GM12878 (cell line): ENCODE results near the gene CA10. TPM values are rescaled to one million over a fixed set of nuclear protein-coding genes. Genes with fewer than 3 reads are reported as not detected.

Experiments used
- ATAC-seq: fragments of 200-7000 bp; cut with Tn5 transposase; 3 replicates; pipeline ENCODE4 v1.9.1; 2020; ENCODE audit warnings: mild to moderate bottlenecking, moderate library complexity
- BruUV-seq: library from RNA; stranded (reverse); fragments of 400-500 nt; replicated peaks from 2 replicates; lab custom pipeline; 2021; lab: Mats Ljungman, UMichigan
- CTCF ChIA-PET: fragments of 300-600 bp; sonication (Branson Sonifier 250); formaldehyde crosslinking; extraction: SDS; loops from one replicate; lab custom pipeline; 2021; ENCODE audit warnings: inconsistent platforms; lab: Yijun Ruan, JAX
- POLR2A ChIA-PET: fragments of 350-600 bp; formaldehyde crosslinking; extraction: SDS; loops from one replicate; lab custom pipeline; 2021; ENCODE audit warnings: inconsistent platforms; lab: Charles Lee
- RAD21 ChIA-PET: fragments of 300-600 bp; sonication (Branson Sonifier 250); formaldehyde crosslinking; loops from one replicate; lab custom pipeline; 2023; ENCODE audit warnings: antibody characterized with exemption; ENCODE audit not compliant: unreplicated experiment; lab: Charles Lee
- SMC1A ChIA-PET: fragments of 300-600 bp; sonication (Branson Sonifier 250); formaldehyde crosslinking; loops from one replicate; lab custom pipeline; 2023; ENCODE audit not compliant: unreplicated experiment, uncharacterized antibody; lab: Charles Lee
- DNase-seq: peaks from one replicate; pipeline ENCODE4 v3.0.0-alpha.2; 2011; ENCODE audit warnings: low read depth, low spot score
- FAIRE-seq: peaks from 3 replicates; lab custom pipeline; 2011; peaks lifted over from hg19 to GRCh38; lab: Jason Lieb, UNC
- H2AFZ ChIP-seq: 2 replicates; pipeline ENCODE4 v1.6.0; 2011; ENCODE audit warnings: low read depth, low read length, control low read depth; ENCODE audit not compliant: control insufficient read depth
- H3K27ac ChIP-seq: 2 replicates; pipeline ENCODE4 v1.5.1; 2011; ENCODE audit warnings: control low read depth; ENCODE audit not compliant: control insufficient read depth, insufficient read depth
- H3K27me3 ChIP-seq, 2 experiments: replicated peaks in 1 of 2; 2 replicates each; pipeline versions ENCODE4 v1.6.0 to v1.6.1; 2011; ENCODE audit warnings: low read length in 1 of 2; ENCODE audit not compliant: control insufficient read depth in 2 of 2, insufficient read depth in 2 of 2
- H3K36me3 ChIP-seq, 2 experiments: 2 replicates each; pipeline ENCODE4 v1.5.1; 2011; ENCODE audit warnings: low read length in 1 of 2; ENCODE audit not compliant: control insufficient read depth in 2 of 2, insufficient read depth in 2 of 2
- H3K4me1 ChIP-seq: 2 replicates; pipeline ENCODE4 v1.6.1; 2011; ENCODE audit warnings: mild to moderate bottlenecking, low read length, moderate library complexity, mixed read lengths; ENCODE audit not compliant: control insufficient read depth, insufficient read depth
- H3K4me2 ChIP-seq: 2 replicates; pipeline ENCODE4 v1.6.0; 2011; ENCODE audit warnings: control low read depth; ENCODE audit not compliant: control insufficient read depth, insufficient read depth
- H3K4me3 ChIP-seq: fragments of 200-600 bp; sonication (generic); 2 replicates; pipeline ENCODE4 v1.5.1; 2016
- H3K79me2 ChIP-seq: 2 replicates; pipeline ENCODE4 v1.6.0; 2011; ENCODE audit warnings: low read length; ENCODE audit not compliant: control insufficient read depth, insufficient read depth
- H3K9ac ChIP-seq: 2 replicates; pipeline ENCODE4 v1.8.0; 2011; ENCODE audit warnings: low read length, control low read depth, mixed read lengths; ENCODE audit not compliant: control insufficient read depth, insufficient read depth
- H3K9me3 ChIP-seq: replicated peaks from 3 replicates; pipeline ENCODE4 v1.5.1; 2011; ENCODE audit warnings: mild to moderate bottlenecking, low read length; ENCODE audit not compliant: control insufficient read depth, insufficient read depth
- H4K20me1 ChIP-seq: 2 replicates; pipeline ENCODE4 v1.6.0; 2011; ENCODE audit not compliant: control insufficient read depth, insufficient read depth
- CUX1 ChIP-seq: IDR thresholded peaks from 2 replicates; pipeline ENCODE4 v1.6.1; 2012; ENCODE audit warnings: improper control_type of control experiment, low read depth, low read length; ENCODE audit not compliant: insufficient replicate concordance
- HDGF ChIP-seq: fragments of 450-650 bp; IDR thresholded peaks from 2 replicates; pipeline ENCODE4 v1.6.1; 2016; ENCODE audit warnings: antibody characterized with exemption
- IRF5 ChIP-seq: fragments of 450-650 bp; IDR thresholded peaks from 2 replicates; pipeline ENCODE4 v1.6.1; 2017; ENCODE audit warnings: borderline replicate concordance
- MEF2A ChIP-seq: IDR thresholded peaks from 2 replicates; pipeline ENCODE4 v1.6.1; 2011; ENCODE audit warnings: low read depth, mild to moderate bottlenecking, low read length, moderate library complexity; ENCODE audit not compliant: insufficient read depth
- NFIC ChIP-seq: IDR thresholded peaks from 2 replicates; pipeline ENCODE4 v1.6.1; 2012; ENCODE audit warnings: low read depth, mild to moderate bottlenecking, inconsistent platforms, low read length, moderate library complexity
- SIN3A ChIP-seq: IDR thresholded peaks from 2 replicates; pipeline ENCODE4 v1.6.1; 2012; ENCODE audit warnings: low read depth, low read length, improper control_type of control experiment
- TCF12 ChIP-seq: IDR thresholded peaks from 2 replicates; pipeline ENCODE4 v1.6.1; 2011; ENCODE audit warnings: low read depth, mild to moderate bottlenecking, low read length
- ZBED1 ChIP-seq: IDR thresholded peaks from 2 replicates; pipeline ENCODE4 v1.6.1; 2016; ENCODE audit warnings: borderline replicate concordance
- ZBTB11 ChIP-seq: fragments of 450-650 bp; formaldehyde crosslinking; IDR thresholded peaks from 2 replicates; pipeline ENCODE4 v1.5.0; 2022; ENCODE audit warnings: mild to moderate bottlenecking, missing genetic modification characterization
- ZNF622 ChIP-seq: fragments of 450-650 bp; IDR thresholded peaks from 2 replicates; pipeline ENCODE4 v1.6.1; 2017; ENCODE audit warnings: mild to moderate bottlenecking, inconsistent platforms
- ZSCAN29 ChIP-seq: fragments of 450-650 bp; IDR thresholded peaks from 2 replicates; pipeline ENCODE4 v1.6.1; 2017; ENCODE audit warnings: mild to moderate bottlenecking, moderate library complexity
- WGBS: methylation state at CpG from one replicate; pipeline ENCODE4 v1.1.6; 2016; ENCODE audit warnings: low lambda C conversion rate; ENCODE audit not compliant: insufficient replicate concordance, insufficient coverage; ENCODE audit errors: missing lambda C conversion rate; 5-methylcytosine and 5-hydroxymethylcytosine counted together
- in situ Hi-C: fragments of 300-500 bp; cut with MboI; formaldehyde crosslinking; loops from 9 replicates; pipeline ENCODE4 v1.14.3; 2018; ENCODE audit warnings: mixed read lengths
- intact Hi-C: fragments of 100-400 bp; cut with micrococcal nuclease; formaldehyde crosslinking; loops from one replicate; pipeline ENCODE4 v1.14.2; 2022; ENCODE audit not compliant: unreplicated experiment
- polyA plus RNA-seq, 11 experiments: library from polyadenylated mRNA; depleted of rRNA in 4 of 11; unstranded in 6 of 11; stranded (reverse) in 5 of 11; fragments of >200 nt; fragmentation: Nextera tagmentation in 4 of 11; fragmentation: Illumina TruSeq in 1 of 11; extraction: Ambion mirVana in 4 of 11; extraction: Trizol in 1 of 11; gene quantifications; 1 replicate in 1 of 11; 2 replicates in 10 of 11; pipeline versions ENCODE4 v1.2.1 to v1.2.3, GENCODE V29; 2011 to 2016; ENCODE audit warnings: inconsistent platforms in 2 of 11, missing spikeins in 2 of 11, low read depth in 1 of 11
- total RNA-seq, 4 experiments: library from RNA; depleted of rRNA in 3 of 4; stranded (reverse); fragments of >200 nt in 3 of 4; fragmentation: Illumina TruSeq in 1 of 4; extraction: Trizol in 1 of 4; gene quantifications; 2 replicates each; pipeline versions ENCODE4 v1.2.1 to v1.2.3, GENCODE V29; 2013 to 2021

Gene CA10
- total and polyA plus RNA-seq, 10 of the 15 experiments (the other 5 are each of a cell fraction or from before 2014, with no cell fraction given): not detected

- intact Hi-C loops (no loop called here), in situ Hi-C loops (no loop called here)
- POLR2A ChIA-PET: no interaction called here
Observed at GRCh38 chr17:51597345-51597744, 561.2 kb downstream of the CA10 start.

More at GRCh38 chr17:51597345-51597744, 561.2 kb downstream of the CA10 start:
- no peaks in the 10 kb centered on the region for H3K79me2 ChIP-seq
- TF ChIP-seq HDGF (no peak), CUX1 (no peak), SIN3A (no peak), ZNF622 (no peak), ZSCAN29 (no peak), IRF5 (no peak), NFIC (no peak), TCF12 (no peak), ZBED1 (no peak), ZBTB11 (no peak), MEF2A (no peak)
- TF ChIP-seq, all 136 proteins: peak for 0
- 60% methylated on average over 4 of the region's 4 CpGs for WGBS
- no TSS peak for BruUV-seq
- CTCF ChIA-PET: no interaction called here
- no peak overlapping the region for H3K4me2 ChIP-seq
- RAD21 ChIA-PET: no interaction called here
- H3K27ac ChIP-seq: no peak overlapping the region
- H3K36me3 ChIP-seq: no peaks in the 10 kb centered on the region
- H3K27me3 ChIP-seq: no peaks in the 10 kb centered on the region
- no peak overlapping the region for H3K4me3 ChIP-seq
- no peak for DNase-seq
- H4K20me1 ChIP-seq: no peaks in the 10 kb centered on the region
- H3K9ac ChIP-seq: no peak overlapping the region
- no peaks in the 10 kb centered on the region for H3K9me3 ChIP-seq
- no peaks in the 10 kb centered on the region for H3K4me1 ChIP-seq
- SMC1A ChIA-PET: no interaction called here
- no peak for ATAC-seq
- FAIRE-seq: no peak
- no peak overlapping the region for H2AFZ ChIP-seq
